HepG2 (cell line): ENCODE results near the gene SH3BGRL2. TPM values are rescaled to one million over a fixed set of nuclear protein-coding genes. Genes with fewer than 3 reads are reported as not detected.

Experiments
- CENPT ChIP-seq: sonication (generic); formaldehyde crosslinking; IDR thresholded peaks from 2 replicates; pipeline ENCODE4 v1.8.0; 2022; ENCODE audit warnings: low read depth, mild to moderate bottlenecking, moderate library complexity, missing genetic modification reagents
- ETS1 ChIP-seq: sonication (generic); formaldehyde crosslinking; IDR thresholded peaks from 2 replicates; pipeline ENCODE4 v1.4.0; 2020; ENCODE audit warnings: missing genetic modification reagents
- GABPA ChIP-seq, 2 experiments: IDR thresholded peaks; 2 replicates each; pipeline ENCODE4 v1.6.1; 2011 to 2016; ENCODE audit warnings: low read depth in 2 of 2, low read length in 1 of 2, missing biosample characterization in 1 of 2, missing genetic modification characterization in 1 of 2
- HNRNPL ChIP-seq: fragments of 200-400 bp; formaldehyde crosslinking; IDR thresholded peaks from 2 replicates; pipeline ENCODE4 v1.6.1; 2017; ENCODE audit warnings: mild to moderate bottlenecking, low read depth, low read length
- HOXD1 ChIP-seq: sonication (generic); formaldehyde crosslinking; IDR thresholded peaks from 2 replicates; pipeline ENCODE4 v1.5.0; 2020; ENCODE audit warnings: missing genetic modification reagents
- MYNN ChIP-seq: sonication (generic); formaldehyde crosslinking; IDR thresholded peaks from 2 replicates; pipeline ENCODE4 v1.4.0; 2020; ENCODE audit warnings: mild to moderate bottlenecking, low read depth, missing genetic modification reagents
- NFKB2 ChIP-seq: sonication (generic); formaldehyde crosslinking; IDR thresholded peaks from 2 replicates; pipeline ENCODE4 v1.4.0; 2020; ENCODE audit warnings: missing genetic modification reagents, borderline replicate concordance
- PCBP1 ChIP-seq: fragments of 200-400 bp; formaldehyde crosslinking; IDR thresholded peaks from 2 replicates; pipeline ENCODE4 v1.6.1; 2017; ENCODE audit warnings: mild to moderate bottlenecking, low read depth, low read length, borderline replicate concordance
- RAD51 ChIP-seq: fragments of 450-650 bp; IDR thresholded peaks from 2 replicates; pipeline ENCODE4 v1.6.1; 2016; ENCODE audit warnings: borderline replicate concordance
- SCMH1 ChIP-seq: sonication (generic); formaldehyde crosslinking; IDR thresholded peaks from 2 replicates; pipeline ENCODE4 v1.9.0; 2021; ENCODE audit warnings: missing genetic modification reagents, mild to moderate bottlenecking, borderline replicate concordance
- TERF1 ChIP-seq: sonication (generic); formaldehyde crosslinking; IDR thresholded peaks from 2 replicates; pipeline ENCODE4 v1.8.0; 2022; ENCODE audit warnings: mild to moderate bottlenecking, missing genetic modification reagents, moderate library complexity
- TP53 ChIP-seq: sonication (generic); formaldehyde crosslinking; conservative IDR thresholded peaks from 2 replicates; pipeline ENCODE4 v1.4.0; 2020; ENCODE audit warnings: missing genetic modification reagents
- USF2 ChIP-seq, 2 experiments: sonication (generic) in 1 of 2; formaldehyde crosslinking in 1 of 2; IDR thresholded peaks; 2 replicates each; pipeline versions ENCODE4 v1.5.1 to v1.6.1; 2011 to 2020; ENCODE audit warnings: borderline replicate concordance in 1 of 2, low read depth in 1 of 2, low read length in 1 of 2, mild to moderate bottlenecking in 1 of 2, missing genetic modification reagents in 1 of 2, moderate library complexity in 1 of 2
- ZFP41 ChIP-seq: sonication (generic); formaldehyde crosslinking; IDR thresholded peaks from 2 replicates; pipeline ENCODE4 v1.4.0; 2020; ENCODE audit warnings: mild to moderate bottlenecking, missing genetic modification reagents, borderline replicate concordance
- ZKSCAN8 ChIP-seq: IDR thresholded peaks from 2 replicates; pipeline ENCODE4 v1.6.1; 2016; ENCODE audit warnings: borderline replicate concordance, missing genetic modification reagents, missing compliant biosample characterization
- ZNF20 ChIP-seq: sonication (generic); formaldehyde crosslinking; IDR thresholded peaks from 2 replicates; pipeline ENCODE4 v1.4.0; 2020; ENCODE audit warnings: mild to moderate bottlenecking, moderate library complexity, missing genetic modification reagents
- ZNF282 ChIP-seq: fragments of 450-650 bp; IDR thresholded peaks from 2 replicates; pipeline ENCODE4 v1.6.1; 2018; ENCODE audit not compliant: partially characterized antibody
- ZNF576 ChIP-seq: sonication (generic); formaldehyde crosslinking; IDR thresholded peaks from 2 replicates; pipeline ENCODE4 v1.4.0; 2020; ENCODE audit warnings: mild to moderate bottlenecking, missing genetic modification reagents
- ZNF619 ChIP-seq: sonication (generic); formaldehyde crosslinking; IDR thresholded peaks from 2 replicates; pipeline ENCODE4 v1.4.0; 2020; ENCODE audit warnings: mild to moderate bottlenecking, missing genetic modification reagents
- ZNF784 ChIP-seq: sonication (generic); formaldehyde crosslinking; IDR thresholded peaks from 2 replicates; pipeline ENCODE4 v1.5.1; 2020; ENCODE audit warnings: missing genetic modification reagents, mild to moderate bottlenecking, borderline replicate concordance
- ZSCAN5A ChIP-seq: sonication (generic); formaldehyde crosslinking; IDR thresholded peaks from 2 replicates; pipeline ENCODE4 v1.8.0; 2022; ENCODE audit warnings: mild to moderate bottlenecking, missing genetic modification reagents, borderline replicate concordance
- polyA plus RNA-seq, 8 experiments: library from polyadenylated mRNA; depleted of rRNA in 3 of 8; stranded (reverse) in 7 of 8; unstranded in 1 of 8; fragments of >200 nt; fragmentation: Illumina TruSeq in 4 of 8; extraction: Trizol in 4 of 8; gene quantifications; 2 replicates each; pipeline versions ENCODE4 v1.2.1 to v1.2.3, GENCODE V29; 2011 to 2016; ENCODE audit warnings: low read depth in 4 of 8, missing spikeins in 1 of 8, mixed read lengths in 1 of 8; ENCODE audit not compliant: insufficient read depth in 1 of 8
- total RNA-seq, 5 experiments: library from RNA; depleted of rRNA; stranded (reverse); fragments of >200 nt; fragmentation: Illumina TruSeq; extraction: Trizol; gene quantifications; 2 replicates each; pipeline ENCODE4 v1.2.3, GENCODE V29; 2016; ENCODE audit warnings: low read depth in 1 of 5

The SH3BGRL2 gene
- total and polyA plus RNA-seq, 2 of the 13 experiments (the other 11 are each of a cell fraction or from before 2014, with no cell fraction given): 10.9 to 28.8 TPM

GRCh38 chr6:79617518-79617941 is 13.6 kb upstream of the SH3BGRL2 start (continued):
- TF ChIP-seq HOXD1 (CRISPR knock-in tag) (no peak), TP53 (CRISPR knock-in tag) (no peak), ZNF282 (no peak), ZNF20 (no peak), GABPA (IDR thresholded peaks at IDR 0.05; ENCODE audit: low read depth, low read length) (no peak), GABPA (CRISPR knock-in tag; IDR thresholded peaks at IDR 0.05; ENCODE audit: low read depth) (no peak), USF2 (IDR thresholded peaks at IDR 0.05; ENCODE audit: low read depth, low read length) (no peak), USF2 (CRISPR knock-in tag; IDR thresholded peaks at IDR 0.05; ENCODE audit: borderline replicate concordance) (no peak), RAD51 (no peak), ZSCAN5A (CRISPR knock-in tag) (no peak), ZKSCAN8 (no peak), NFKB2 (CRISPR knock-in tag) (no peak), ZNF784 (no peak), CENPT (CRISPR knock-in tag) (no peak), ZNF619 (CRISPR knock-in tag) (no peak), PCBP1 (no peak), HNRNPL (no peak), MYNN (no peak), ZNF576 (CRISPR knock-in tag) (no peak), SCMH1 (CRISPR knock-in tag) (no peak), ZFP41 (no peak), TERF1 (CRISPR knock-in tag) (no peak), ETS1 (CRISPR knock-in tag) (no peak)
